ENCODE data around the gene CALM3. TPM values are rescaled to one million over a fixed set of nuclear protein-coding genes. Genes with fewer than 3 reads are reported as not detected.

Gene CALM3
- polyA plus RNA-seq, 3 donors, result 165 to 240 (median 177) TPM

DNA sequence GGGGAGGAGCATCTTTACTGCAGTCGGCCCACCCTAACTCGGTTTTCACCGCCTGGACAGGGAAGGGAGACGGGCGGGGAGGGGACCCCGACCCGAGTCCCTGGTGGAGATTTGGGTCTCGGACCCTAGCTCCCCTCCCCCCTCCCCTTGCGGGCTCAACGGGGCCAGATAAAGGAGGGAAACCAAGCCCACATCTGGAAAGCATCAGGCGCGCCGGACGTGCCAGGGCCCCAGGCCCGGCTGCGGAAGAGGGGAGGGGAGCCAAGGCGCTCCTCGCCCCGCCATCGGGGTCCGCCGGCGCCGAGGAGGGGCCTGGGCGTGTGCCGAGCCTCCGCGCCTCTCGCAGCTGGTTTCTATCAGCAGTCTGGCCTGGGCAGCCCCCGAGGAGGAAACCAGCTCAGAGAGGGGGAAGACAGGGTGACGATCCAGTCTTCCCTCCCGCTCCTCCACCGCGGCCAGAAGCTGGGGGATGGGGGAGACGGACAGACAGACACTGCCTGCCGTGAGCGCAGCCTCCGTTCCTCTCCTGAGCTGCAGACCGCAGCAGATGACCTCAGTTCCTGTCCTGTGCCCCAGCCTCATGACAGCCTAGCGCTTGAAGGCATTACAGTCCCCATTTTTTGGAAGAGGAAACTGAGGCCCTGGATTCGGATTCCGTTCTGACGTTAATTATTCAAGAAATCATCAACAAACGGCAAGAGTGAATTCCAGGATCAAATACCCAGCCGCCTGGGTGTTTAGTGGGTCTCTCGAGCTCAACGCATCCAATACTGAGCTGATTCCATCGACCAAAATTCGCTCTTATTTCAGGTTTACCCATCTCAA lies 38.4 kb downstream of the CALM3 start:
- WGBS (ENCODE audit: insufficient coverage), result 4% methylated on average over 21 of the region's 49 CpGs
- intact Hi-C loops (cut with micrococcal nuclease), result no loop called here
- peak overlapping the region; percentile 17 to 67 (median 18) for H3K4me3 ChIP-seq (replicated peaks in 1 of 3; ENCODE audit: low read depth in 2 of 3, low read length in 3 of 3)
- peaks cover 0 to 5% (median 1%) of the 10 kb centered on the region in 7 donors for H3K9me3 Mint-ChIP-seq
- H3K79me2 ChIP-seq (ENCODE audit: insufficient read depth, low read length), result no peaks in the 10 kb centered on the region
- no peaks in the 10 kb centered on the region for H3K9me3 ChIP-seq (replicated peaks in 1 of 2; ENCODE audit: control insufficient read depth in 1 of 2, insufficient read depth in 1 of 2, low read length in 2 of 2)
- H3K27ac ChIP-seq (ENCODE audit: low read depth in 1 of 2, low read length in 2 of 2), result peak overlapping the region in 1 of 2 donors; percentile 56
- H3K27ac Mint-ChIP-seq, result peak overlapping the region in 2 of 7 donors; percentile 37 to 52
- no peak overlapping the region for H3K4me3 Mint-ChIP-seq
- H3K36me3 ChIP-seq (replicated peaks in 1 of 2; ENCODE audit: control insufficient read depth in 1 of 2, insufficient read depth in 2 of 2, low read length in 2 of 2), result no peaks in the 10 kb centered on the region
- H3K4me1 ChIP-seq (ENCODE audit: control insufficient read depth in 1 of 2, insufficient read depth in 2 of 2, low read length in 2 of 2), result peaks cover 26 to 31% of the 10 kb centered on the region in 2 donors
- H3K27me3 Mint-ChIP-seq (ENCODE audit: low read depth in 3 of 3), result peaks cover 26 to 50% (median 44%) of the 10 kb centered on the region in 3 donors
- TF ChIP-seq, protein P1, sequence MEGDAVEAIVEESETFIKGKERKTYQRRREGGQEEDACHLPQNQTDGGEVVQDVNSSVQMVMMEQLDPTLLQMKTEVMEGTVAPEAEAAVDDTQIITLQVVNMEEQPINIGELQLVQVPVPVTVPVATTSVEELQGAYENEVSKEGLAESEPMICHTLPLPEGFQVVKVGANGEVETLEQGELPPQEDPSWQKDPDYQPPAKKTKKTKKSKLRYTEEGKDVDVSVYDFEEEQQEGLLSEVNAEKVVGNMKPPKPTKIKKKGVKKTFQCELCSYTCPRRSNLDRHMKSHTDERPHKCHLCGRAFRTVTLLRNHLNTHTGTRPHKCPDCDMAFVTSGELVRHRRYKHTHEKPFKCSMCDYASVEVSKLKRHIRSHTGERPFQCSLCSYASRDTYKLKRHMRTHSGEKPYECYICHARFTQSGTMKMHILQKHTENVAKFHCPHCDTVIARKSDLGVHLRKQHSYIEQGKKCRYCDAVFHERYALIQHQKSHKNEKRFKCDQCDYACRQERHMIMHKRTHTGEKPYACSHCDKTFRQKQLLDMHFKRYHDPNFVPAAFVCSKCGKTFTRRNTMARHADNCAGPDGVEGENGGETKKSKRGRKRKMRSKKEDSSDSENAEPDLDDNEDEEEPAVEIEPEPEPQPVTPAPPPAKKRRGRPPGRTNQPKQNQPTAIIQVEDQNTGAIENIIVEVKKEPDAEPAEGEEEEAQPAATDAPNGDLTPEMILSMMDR (IDR thresholded peaks at IDR 0.05), result no peak
- H3K4me1 Mint-ChIP-seq, result peaks cover 24% of the 10 kb centered on the region
- peak overlapping the region; percentile 81 for H3K4me2 ChIP-seq (replicated peaks; ENCODE audit: extremely low read depth, low read length, poor library complexity, severe bottlenecking)
- peak overlapping the region; percentile 58 for H3K9ac ChIP-seq (ENCODE audit: insufficient read depth, low read length, poor library complexity, severe bottlenecking)
- no peaks in the 10 kb centered on the region for H3K36me3 Mint-ChIP-seq
- DNase-seq, result peak; percentile 87 to 95 (median 89)
- peak overlapping the region; percentile 73 for H2AFZ ChIP-seq (ENCODE audit: insufficient read depth, low read depth, low read length, poor library complexity, severe bottlenecking)
- peaks cover 18 to 70% of the 10 kb centered on the region in 2 donors for H3K27me3 ChIP-seq (ENCODE audit: control insufficient read depth in 2 of 2, insufficient read depth in 2 of 2, low read length in 2 of 2)
- no peaks in the 10 kb centered on the region for H4K20me1 ChIP-seq (ENCODE audit: insufficient read depth, low read length)

DNA sequence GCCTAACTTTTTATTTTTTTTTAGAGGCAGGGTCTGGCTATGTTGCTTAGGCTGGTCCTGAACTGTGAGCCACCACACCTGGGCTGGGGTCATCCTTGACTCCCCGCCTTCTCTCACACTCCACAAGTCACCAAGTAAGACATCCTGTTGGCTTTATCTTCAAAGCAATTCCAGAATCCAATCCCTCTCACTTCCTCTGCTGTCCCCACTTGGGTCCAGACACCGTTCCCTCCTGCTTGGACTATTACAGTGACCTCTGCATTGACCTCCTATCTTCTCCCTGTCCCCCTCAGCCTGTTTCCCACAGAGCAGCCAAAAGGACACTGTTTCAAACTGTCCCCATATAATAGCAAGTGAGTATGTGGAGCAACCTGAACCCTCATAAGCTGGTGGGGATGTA lies 39.5 kb downstream of the CALM3 start:
- H3K27me3 Mint-ChIP-seq (ENCODE audit: low read depth in 3 of 3), result peaks cover 29 to 53% (median 48%) of the 10 kb centered on the region in 3 donors
- Histone ChIP-seq H3K79me2 (ENCODE audit: insufficient read depth, low read length) (no peaks in the 10 kb centered on the region), H3K9me3 (replicated peaks in 1 of 2; ENCODE audit: control insufficient read depth in 1 of 2, insufficient read depth in 1 of 2, low read length in 2 of 2) (no peaks in the 10 kb centered on the region), H3K9ac (ENCODE audit: insufficient read depth, low read length, poor library complexity, severe bottlenecking) (no peak overlapping the region), H3K36me3 (replicated peaks in 1 of 2; ENCODE audit: control insufficient read depth in 1 of 2, insufficient read depth in 2 of 2, low read length in 2 of 2) (no peaks in the 10 kb centered on the region), H3K4me2 (replicated peaks; ENCODE audit: extremely low read depth, low read length, poor library complexity, severe bottlenecking) (no peak overlapping the region), H3K4me3 (replicated peaks in 1 of 3; ENCODE audit: low read depth in 2 of 3, low read length in 3 of 3) (no peak overlapping the region), H3K4me1 (ENCODE audit: control insufficient read depth in 1 of 2, insufficient read depth in 2 of 2, low read length in 2 of 2) (peaks cover 22 to 25% of the 10 kb centered on the region in 2 donors), H3K27ac (ENCODE audit: low read depth in 1 of 2, low read length in 2 of 2) (no peak overlapping the region), H3K27me3 (ENCODE audit: control insufficient read depth in 2 of 2, insufficient read depth in 2 of 2, low read length in 2 of 2) (peaks cover 15 to 72% of the 10 kb centered on the region in 2 donors), H4K20me1 (ENCODE audit: insufficient read depth, low read length) (no peaks in the 10 kb centered on the region), H2AFZ (ENCODE audit: insufficient read depth, low read depth, low read length, poor library complexity, severe bottlenecking) (no peak overlapping the region)
- H3K4me3 Mint-ChIP-seq, result no peak overlapping the region
- DNase-seq, result no peak
- peaks cover 0 to 5% (median 1%) of the 10 kb centered on the region in 7 donors for H3K9me3 Mint-ChIP-seq
- H3K36me3 Mint-ChIP-seq, result no peaks in the 10 kb centered on the region
- peaks cover 19% of the 10 kb centered on the region for H3K4me1 Mint-ChIP-seq
- intact Hi-C loops (cut with micrococcal nuclease), result no loop called here
- TF ChIP-seq, protein P1 (IDR thresholded peaks at IDR 0.05), result no peak
- H3K27ac Mint-ChIP-seq, result peak overlapping the region in 2 of 7 donors; percentile 58 to 78
- WGBS (ENCODE audit: insufficient coverage), result 64% methylated on average over 1 of the region's 2 CpGs

Data from CD14-positive monocyte (primary cell).